Keratinocyte (primary cell): ENCODE results near the gene POLA1. TPM values are rescaled to one million over a fixed set of nuclear protein-coding genes. Genes with fewer than 3 reads are reported as not detected.

Source experiments
- DNase-seq: peaks from one replicate; pipeline ENCODE4 v3.0.0-alpha.2; 2011; ENCODE audit warnings: low read depth, missing footprints, low spot score
- FAIRE-seq: peaks from 2 replicates; lab custom pipeline; 2011; peaks lifted over from hg19 to GRCh38; lab: Jason Lieb, UNC
- H2AFZ ChIP-seq: 2 replicates; pipeline ENCODE4 v1.6.0; 2012; ENCODE audit warnings: low read length, control low read depth, inconsistent platforms; ENCODE audit not compliant: control insufficient read depth
- H3K27ac ChIP-seq: 2 replicates; pipeline ENCODE4 v1.5.1; 2011; ENCODE audit warnings: low read length; ENCODE audit not compliant: control insufficient read depth, insufficient read depth
- H3K27me3 ChIP-seq: 3 replicates; pipeline ENCODE4 v1.6.0; 2011; ENCODE audit warnings: low read length; ENCODE audit not compliant: control insufficient read depth, insufficient read depth; ENCODE audit errors: extremely low read depth
- H3K36me3 ChIP-seq, 2 experiments: 2 replicates in 1 of 2; 3 replicates in 1 of 2; pipeline ENCODE4 v1.5.1; 2011; ENCODE audit warnings: low read length in 2 of 2, mild to moderate bottlenecking in 1 of 2; ENCODE audit not compliant: control insufficient read depth in 2 of 2, insufficient read depth in 2 of 2; ENCODE audit errors: extremely low read depth in 1 of 2
- H3K4me1 ChIP-seq: 3 replicates; pipeline ENCODE4 v1.5.1; 2011; ENCODE audit warnings: low read length; ENCODE audit not compliant: control insufficient read depth, insufficient read depth; ENCODE audit errors: extremely low read depth
- H3K4me2 ChIP-seq: 3 replicates; pipeline ENCODE4 v1.6.0; 2011; ENCODE audit warnings: low read depth, low read length; ENCODE audit not compliant: control insufficient read depth, insufficient read depth; ENCODE audit errors: extremely low read depth
- H3K4me3 ChIP-seq, 3 experiments: fragments of 200-600 bp in 1 of 3; sonication (generic) in 1 of 3; 2 replicates in 2 of 3; 3 replicates in 1 of 3; pipeline ENCODE4 v1.5.1; 2011 to 2016; ENCODE audit warnings: low read length in 3 of 3, mild to moderate bottlenecking in 3 of 3, control low read depth in 2 of 3, inconsistent platforms in 1 of 3, low read depth in 1 of 3, mixed read lengths in 1 of 3, mixed run types in 1 of 3, moderate library complexity in 1 of 3; ENCODE audit not compliant: control insufficient read depth in 2 of 3, insufficient read depth in 2 of 3; ENCODE audit errors: extremely low read depth in 1 of 3
- H3K79me2 ChIP-seq: 2 replicates; pipeline ENCODE4 v1.6.0; 2012; ENCODE audit warnings: low read length; ENCODE audit not compliant: control insufficient read depth, insufficient read depth
- H3K9ac ChIP-seq: 3 replicates; pipeline ENCODE4 v1.6.0; 2011; ENCODE audit warnings: low read length; ENCODE audit not compliant: control insufficient read depth, insufficient read depth; ENCODE audit errors: extremely low read depth
- H3K9me1 ChIP-seq: 3 replicates; pipeline ENCODE4 v1.6.0; 2011; ENCODE audit warnings: low read length; ENCODE audit not compliant: control insufficient read depth, insufficient read depth; ENCODE audit errors: extremely low read depth
- H3K9me3 ChIP-seq: 2 replicates; pipeline ENCODE4 v1.5.1; 2012; ENCODE audit warnings: low read depth, low read length; ENCODE audit not compliant: control insufficient read depth
- H4K20me1 ChIP-seq: 3 replicates; pipeline ENCODE4 v1.6.0; 2011; ENCODE audit warnings: low read length; ENCODE audit not compliant: control insufficient read depth, insufficient read depth; ENCODE audit errors: extremely low read depth
- CTCF ChIP-seq, 3 experiments: IDR thresholded peaks in 1 of 3; conservative IDR thresholded peaks in 1 of 3; optimal IDR thresholded peaks in 1 of 3; 2 replicates in 2 of 3; 3 replicates in 1 of 3; pipeline versions ENCODE3 to v1.5.1; 2011; ENCODE audit warnings: low read length in 3 of 3, mild to moderate bottlenecking in 3 of 3, moderate library complexity in 2 of 3, control low read depth in 1 of 3, inconsistent platforms in 1 of 3; ENCODE audit not compliant: insufficient read depth in 2 of 3; ENCODE audit errors: extremely low read depth in 1 of 3
- EZH2 ChIP-seq: IDR thresholded peaks from one replicate; pipeline ENCODE4 v1.6.1; 2012; ENCODE audit warnings: inconsistent platforms, mild to moderate bottlenecking, low read length, moderate library complexity
- dilution Hi-C: fragments of 300-500 bp; cut with MboI; formaldehyde crosslinking; loops from one replicate; pipeline ENCODE4 v1.7.0; 2020; ENCODE audit warnings: low sequenced_read_pairs; ENCODE audit not compliant: extremely low pct_ligation_motif_present
- polyA plus RNA-seq, 5 experiments: library from polyadenylated mRNA; depleted of rRNA in 3 of 5; stranded (reverse) in 3 of 5; stranded (forward) in 1 of 5; unstranded in 1 of 5; fragments of >200 nt; gene quantifications; 1 replicate in 1 of 5; 2 replicates in 3 of 5; 3 replicates in 1 of 5; pipeline versions ENCODE4 v1.2.1 to v1.2.3, GENCODE V29; 2011 to 2012; ENCODE audit warnings: missing spikeins in 2 of 5, low read depth in 1 of 5, low replicate concordance in 1 of 5

The POLA1 gene
- polyA plus RNA-seq, 1 donor (not counting 4 experiments of a cell fraction or from before 2014, with no cell fraction given), result 3.9 TPM

DNA sequence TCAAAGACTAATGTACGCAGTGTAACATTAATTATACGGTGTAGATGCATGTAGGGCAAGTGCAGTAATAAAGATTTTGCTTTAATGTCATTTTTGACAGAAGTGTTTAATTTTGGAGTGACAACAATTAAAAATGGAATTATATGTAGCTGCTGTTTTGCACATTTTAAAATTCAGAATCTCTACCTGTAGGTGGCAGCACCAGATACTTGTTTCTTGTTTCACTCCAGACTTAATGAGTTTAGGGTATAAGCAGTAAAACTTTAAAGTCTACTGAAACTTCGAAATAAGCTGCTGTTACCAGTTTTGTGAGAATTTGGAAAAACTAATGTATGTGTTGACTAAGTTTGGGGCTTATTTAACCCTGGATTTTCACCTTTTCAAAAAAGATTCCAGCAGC lies 144.9 kb downstream of the POLA1 start:
- no peak for FAIRE-seq
- DNase-seq, result no peak
- H3K4me2 ChIP-seq, result no peak overlapping the region
- dilution Hi-C loops, result no loop called here
- H4K20me1 ChIP-seq, result no peaks in the 10 kb centered on the region
- peak in 2 of 3 experiments; percentile 24 to 29 for TF ChIP-seq CTCF (optimal IDR thresholded peaks at IDR 0.05 in 1 of 3, IDR thresholded peaks at IDR 0.05 in 1 of 3, conservative IDR thresholded peaks at IDR 0.05 in 1 of 3; ENCODE audit: extremely low read depth in 1 of 3, insufficient read depth in 2 of 3, low read length in 3 of 3)
- no peak for TF ChIP-seq EZH2
- no peaks in the 10 kb centered on the region for H3K79me2 ChIP-seq
- no peaks in the 10 kb centered on the region for H3K9me1 ChIP-seq
- no peak overlapping the region for H3K27ac ChIP-seq
- H3K9ac ChIP-seq, result no peak overlapping the region
- H3K9me3 ChIP-seq, result no peaks in the 10 kb centered on the region
- H3K36me3 ChIP-seq, result no peaks in the 10 kb centered on the region
- H2AFZ ChIP-seq, result no peak overlapping the region
- H3K4me3 ChIP-seq, result no peak overlapping the region
- H3K27me3 ChIP-seq, result no peaks in the 10 kb centered on the region
- H3K4me1 ChIP-seq, result peaks cover 3% of the 10 kb centered on the region

DNA sequence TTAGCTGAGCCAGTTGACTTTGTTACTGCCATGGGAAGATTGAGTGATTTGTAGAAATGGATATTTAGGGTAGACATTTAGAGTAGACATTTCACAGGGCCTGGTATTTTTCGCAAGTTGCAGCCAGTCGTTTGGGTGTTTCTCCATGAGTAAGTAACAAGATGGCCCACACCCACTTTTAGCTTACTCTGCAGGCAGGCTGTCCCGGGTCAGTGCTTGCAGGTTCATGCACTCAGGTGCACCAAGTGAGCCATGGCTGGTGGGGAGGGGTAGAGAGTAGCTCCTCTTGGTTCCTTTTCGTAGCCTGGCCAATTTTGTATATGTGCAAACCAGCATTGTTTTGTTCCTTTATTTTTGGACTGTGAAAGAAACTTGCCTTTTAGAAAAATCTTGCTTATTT lies 145.6 kb downstream of the POLA1 start:
- H3K4me3 ChIP-seq, result no peak overlapping the region
- H3K4me2 ChIP-seq, result no peak overlapping the region
- H3K36me3 ChIP-seq, result no peaks in the 10 kb centered on the region
- DNase-seq (no peak), FAIRE-seq (no peak)
- no peak overlapping the region for H3K27ac ChIP-seq
- no peaks in the 10 kb centered on the region for H3K27me3 ChIP-seq
- no peaks in the 10 kb centered on the region for H3K79me2 ChIP-seq
- no peak for TF ChIP-seq CTCF (optimal IDR thresholded peaks at IDR 0.05 in 1 of 3, IDR thresholded peaks at IDR 0.05 in 1 of 3, conservative IDR thresholded peaks at IDR 0.05 in 1 of 3; ENCODE audit: extremely low read depth in 1 of 3, insufficient read depth in 2 of 3, low read length in 3 of 3)
- peaks cover 3% of the 10 kb centered on the region for H3K4me1 ChIP-seq
- H4K20me1 ChIP-seq, result no peaks in the 10 kb centered on the region
- H2AFZ ChIP-seq, result no peak overlapping the region
- no peaks in the 10 kb centered on the region for H3K9me1 ChIP-seq
- H3K9me3 ChIP-seq, result no peaks in the 10 kb centered on the region
- no peak overlapping the region for H3K9ac ChIP-seq
- dilution Hi-C loops, result no loop called here
